CD14-positive monocyte (primary cell): ENCODE measurements around the gene RASGRF2. TPM values are rescaled to one million over a fixed set of nuclear protein-coding genes. Genes with fewer than 3 reads are reported as not detected.

Experiments used
- DNase-seq, 3 donors: peaks; one replicate each; pipeline ENCODE4 v3.0.0-alpha.2; 2011 to 2022
- H2AFZ ChIP-seq: 2 replicates; pipeline ENCODE4 v1.6.0; 2012; ENCODE audit warnings: mild to moderate bottlenecking, low read depth, low read length, inconsistent platforms; ENCODE audit not compliant: insufficient read depth, poor library complexity, severe bottlenecking
- H3K27ac ChIP-seq, 2 donors: 1 replicate in 1 of 2; 2 replicates in 1 of 2; pipeline ENCODE4 v1.5.1; 2012 to 2013; ENCODE audit warnings: low read length in 2 of 2, control low read depth in 1 of 2, inconsistent platforms in 1 of 2, low read depth in 1 of 2, mild to moderate bottlenecking in 1 of 2
- H3K27me3 ChIP-seq, 2 donors: one replicate each; pipeline versions ENCODE4 v1.6.0 to v1.6.1; 2011 to 2013; ENCODE audit warnings: low read length in 2 of 2; ENCODE audit not compliant: control insufficient read depth in 2 of 2, insufficient read depth in 2 of 2
- H3K36me3 ChIP-seq, 2 donors: replicated peaks in 1 of 2; 1 replicate in 1 of 2; 2 replicates in 1 of 2; pipeline versions ENCODE4 v1.5.1 to v1.6.1; 2012 to 2013; ENCODE audit warnings: low read length in 2 of 2, control low read depth in 1 of 2, inconsistent platforms in 1 of 2, mild to moderate bottlenecking in 1 of 2; ENCODE audit not compliant: insufficient read depth in 2 of 2, control insufficient read depth in 1 of 2
- H3K4me1 ChIP-seq, 2 donors: 1 replicate in 1 of 2; 2 replicates in 1 of 2; pipeline versions ENCODE4 v1.5.1 to v1.6.1; 2012 to 2013; ENCODE audit warnings: low read length in 2 of 2, control low read depth in 1 of 2, inconsistent platforms in 1 of 2, mild to moderate bottlenecking in 1 of 2, moderate library complexity in 1 of 2; ENCODE audit not compliant: insufficient read depth in 2 of 2, control insufficient read depth in 1 of 2
- H3K4me2 ChIP-seq: replicated peaks from 2 replicates; pipeline ENCODE3; 2012; ENCODE audit warnings: low read length, moderate library complexity, mild to moderate bottlenecking; ENCODE audit not compliant: poor library complexity, severe bottlenecking; ENCODE audit errors: extremely low read depth
- H3K4me3 ChIP-seq, 3 experiments: fragments of 200-600 bp in 1 of 3; sonication (generic) in 1 of 3; replicated peaks in 1 of 3; 1 replicate in 2 of 3; 2 replicates in 1 of 3; pipeline ENCODE4 v1.5.1; 2011 to 2013; ENCODE audit warnings: low read length in 3 of 3, mild to moderate bottlenecking in 3 of 3, control low read depth in 2 of 3, low read depth in 2 of 3, inconsistent platforms in 1 of 3, moderate library complexity in 1 of 3
- H3K79me2 ChIP-seq: 2 replicates; pipeline ENCODE4 v1.6.0; 2012; ENCODE audit warnings: mild to moderate bottlenecking, control low read depth, inconsistent platforms, low read length, moderate library complexity; ENCODE audit not compliant: insufficient read depth
- H3K9ac ChIP-seq: 2 replicates; pipeline ENCODE4 v1.6.0; 2017; ENCODE audit warnings: low read length, mild to moderate bottlenecking; ENCODE audit not compliant: insufficient read depth, poor library complexity, severe bottlenecking
- H3K9me3 ChIP-seq, 2 donors: replicated peaks in 1 of 2; 1 replicate in 1 of 2; 2 replicates in 1 of 2; pipeline versions ENCODE4 v1.5.1 to v1.6.1; 2012 to 2013; ENCODE audit warnings: low read length in 2 of 2, control low read depth in 1 of 2; ENCODE audit not compliant: control insufficient read depth in 1 of 2, insufficient read depth in 1 of 2
- H4K20me1 ChIP-seq: 2 replicates; pipeline ENCODE4 v1.6.0; 2012; ENCODE audit warnings: mild to moderate bottlenecking, low read length, control low read depth, moderate library complexity; ENCODE audit not compliant: insufficient read depth
- H3K27ac Mint-ChIP-seq, 7 donors: one replicate each; pipeline ENCODE4 v1.8.0; 2020; ENCODE audit warnings: mild to moderate bottlenecking in 7 of 7, mixed read lengths in 7 of 7, moderate library complexity in 6 of 7, inconsistent platforms in 2 of 7
- H3K27me3 Mint-ChIP-seq, 3 donors: one replicate each; pipeline ENCODE4 v1.8.0; 2021 to 2022; ENCODE audit warnings: low read depth in 3 of 3, mild to moderate bottlenecking in 3 of 3, mixed read lengths in 3 of 3, moderate library complexity in 3 of 3, inconsistent platforms in 1 of 3
- H3K36me3 Mint-ChIP-seq, 2 donors: one replicate each; pipeline ENCODE4 v1.8.0; 2020; ENCODE audit warnings: mixed read lengths in 2 of 2, inconsistent platforms in 1 of 2, mild to moderate bottlenecking in 1 of 2
- H3K4me1 Mint-ChIP-seq: one replicate; pipeline ENCODE4 v1.8.0; 2020; ENCODE audit warnings: mild to moderate bottlenecking, mixed read lengths
- H3K4me3 Mint-ChIP-seq, 2 donors: one replicate each; pipeline ENCODE4 v1.8.0; 2020; ENCODE audit warnings: mild to moderate bottlenecking in 2 of 2, mixed read lengths in 2 of 2, moderate library complexity in 1 of 2
- H3K9me3 Mint-ChIP-seq, 7 donors: one replicate each; pipeline ENCODE4 v1.8.0; 2020 to 2022; ENCODE audit warnings: mixed read lengths in 7 of 7, mild to moderate bottlenecking in 6 of 7, moderate library complexity in 6 of 7, inconsistent platforms in 2 of 7
- CTCF ChIP-seq: fragments of 200-600 bp; IDR thresholded peaks from one replicate; pipeline ENCODE4 v1.8.0; 2022; ENCODE audit warnings: antibody characterized with exemption, mild to moderate bottlenecking
- WGBS: methylation state at CpG from one replicate; pipeline ENCODE4 v1.1.5; 2013; ENCODE audit warnings: missing lambda C conversion rate; ENCODE audit not compliant: insufficient coverage; 5-methylcytosine and 5-hydroxymethylcytosine counted together
- intact Hi-C, 2 donors: fragments of 100-400 bp; cut with micrococcal nuclease; formaldehyde crosslinking; loops; one replicate each; pipeline versions ENCODE4 v1.15.0 to v1.15.1; 2023
- polyA plus RNA-seq, 3 donors: library from polyadenylated mRNA; depleted of rRNA in 1 of 3; unstranded in 2 of 3; stranded (reverse) in 1 of 3; fragments of 300-500 nt in 2 of 3; fragments of >200 nt in 1 of 3; fragmentation: Illumina TruSeq in 2 of 3; gene quantifications; 1 replicate in 2 of 3; 2 replicates in 1 of 3; pipeline ENCODE4 v1.2.3, GENCODE V29; 2012 to 2021

Gene RASGRF2
- polyA plus RNA-seq, 3 donors: 0.01 to 0.02 TPM; not detected in 1

- no peak overlapping the region for H3K27ac Mint-ChIP-seq
- no peaks in the 10 kb centered on the region for H3K4me1 Mint-ChIP-seq
- Histone ChIP-seq H3K4me2 (no peak overlapping the region), H3K9ac (no peak overlapping the region), H3K4me3 (no peak overlapping the region), H4K20me1 (no peaks in the 10 kb centered on the region), H3K36me3 (no peaks in the 10 kb centered on the region), H3K4me1 (no peaks in the 10 kb centered on the region), H3K79me2 (no peaks in the 10 kb centered on the region), H3K27me3 (peaks cover 0 to 3% of the 10 kb centered on the region in 2 donors), H2AFZ (no peak overlapping the region), H3K27ac (no peak overlapping the region), H3K9me3 (no peaks in the 10 kb centered on the region)
- DNase-seq: no peak
- TF ChIP-seq CTCF: no peak
- H3K4me3 Mint-ChIP-seq: no peak overlapping the region
- H3K27me3 Mint-ChIP-seq: peaks cover 0 to 2% (median 0%) of the 10 kb centered on the region in 3 donors
- H3K9me3 Mint-ChIP-seq: peaks cover 3 to 7% (median 7%) of the 10 kb centered on the region in 7 donors
- no CpG with 5 or more reads among the region's 1 CpG for WGBS
- no peaks in the 10 kb centered on the region for H3K36me3 Mint-ChIP-seq
- intact Hi-C loops: no loop called here
Observed at GRCh38 chr5:81140943-81141342, 180.8 kb downstream of the RASGRF2 start.

GRCh38 chr5:81142108-81142507 is 181.9 kb downstream of the RASGRF2 start:
- Histone ChIP-seq H3K4me1 (no peaks in the 10 kb centered on the region), H3K4me2 (no peak overlapping the region), H3K4me3 (no peak overlapping the region), H3K36me3 (no peaks in the 10 kb centered on the region), H4K20me1 (no peaks in the 10 kb centered on the region), H3K79me2 (no peaks in the 10 kb centered on the region), H3K27ac (no peak overlapping the region), H2AFZ (no peak overlapping the region), H3K27me3 (peaks cover 0 to 3% of the 10 kb centered on the region in 2 donors), H3K9ac (no peak overlapping the region), H3K9me3 (no peaks in the 10 kb centered on the region)
- Mint-ChIP-seq H3K27me3 (peaks cover 0 to 2% (median 0%) of the 10 kb centered on the region in 3 donors), H3K36me3 (no peaks in the 10 kb centered on the region), H3K9me3 (peaks cover 0 to 5% (median 2%) of the 10 kb centered on the region in 7 donors), H3K4me3 (no peak overlapping the region), H3K27ac (no peak overlapping the region), H3K4me1 (no peaks in the 10 kb centered on the region)
- intact Hi-C loops: no loop called here
- no peak for DNase-seq
- no peak for TF ChIP-seq CTCF
- 82% methylated on average over 2 of the region's 3 CpGs for WGBS
